GM12865 (cell line): ENCODE measurements around the gene PKLR.

Experiments
- DNase-seq: peaks from one replicate; pipeline ENCODE4 v3.0.0; 2010; ENCODE audit warnings: low read depth
- H3K4me3 ChIP-seq: 2 replicates; pipeline ENCODE4 v1.5.1; 2011; ENCODE audit warnings: mild to moderate bottlenecking, low read depth, low read length, control low read depth
- TF ChIP-seq, protein P1 (sequence below): IDR thresholded peaks from 2 replicates; pipeline ENCODE4 v1.5.1; 2011; ENCODE audit warnings: low read length, control low read depth, low read depth, inconsistent platforms; ENCODE audit not compliant: insufficient read depth; ENCODE audit errors: missing control alignments

Gene PKLR

DNA sequence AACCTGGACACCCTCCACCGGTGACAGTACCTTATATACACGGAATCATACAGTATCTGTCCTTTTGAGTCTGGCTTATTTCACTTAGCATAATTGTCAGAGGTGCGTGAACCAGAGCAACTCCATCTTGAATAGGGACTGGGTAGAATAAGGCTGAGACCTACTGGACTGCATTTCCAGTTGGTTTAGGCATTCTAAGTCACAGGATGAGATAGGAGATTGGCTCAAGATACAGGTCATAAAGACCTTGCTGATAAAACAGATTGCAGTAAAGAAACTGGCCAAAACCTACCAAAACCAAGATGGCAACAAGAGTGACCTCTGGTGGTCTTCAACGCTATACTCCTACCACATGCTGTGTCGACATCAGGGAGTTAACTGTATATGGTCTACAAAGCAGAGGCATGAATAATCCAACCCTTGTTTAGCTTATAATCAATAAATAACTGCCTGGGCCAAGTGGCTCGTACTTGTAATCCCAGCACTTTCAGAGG, 6.1 kb upstream of the PKLR start:
- TF ChIP-seq, protein P1, sequence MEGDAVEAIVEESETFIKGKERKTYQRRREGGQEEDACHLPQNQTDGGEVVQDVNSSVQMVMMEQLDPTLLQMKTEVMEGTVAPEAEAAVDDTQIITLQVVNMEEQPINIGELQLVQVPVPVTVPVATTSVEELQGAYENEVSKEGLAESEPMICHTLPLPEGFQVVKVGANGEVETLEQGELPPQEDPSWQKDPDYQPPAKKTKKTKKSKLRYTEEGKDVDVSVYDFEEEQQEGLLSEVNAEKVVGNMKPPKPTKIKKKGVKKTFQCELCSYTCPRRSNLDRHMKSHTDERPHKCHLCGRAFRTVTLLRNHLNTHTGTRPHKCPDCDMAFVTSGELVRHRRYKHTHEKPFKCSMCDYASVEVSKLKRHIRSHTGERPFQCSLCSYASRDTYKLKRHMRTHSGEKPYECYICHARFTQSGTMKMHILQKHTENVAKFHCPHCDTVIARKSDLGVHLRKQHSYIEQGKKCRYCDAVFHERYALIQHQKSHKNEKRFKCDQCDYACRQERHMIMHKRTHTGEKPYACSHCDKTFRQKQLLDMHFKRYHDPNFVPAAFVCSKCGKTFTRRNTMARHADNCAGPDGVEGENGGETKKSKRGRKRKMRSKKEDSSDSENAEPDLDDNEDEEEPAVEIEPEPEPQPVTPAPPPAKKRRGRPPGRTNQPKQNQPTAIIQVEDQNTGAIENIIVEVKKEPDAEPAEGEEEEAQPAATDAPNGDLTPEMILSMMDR, result peak; percentile 40
- H3K4me3 ChIP-seq, result no peak overlapping the region; the same call in 1 of the 2 replicates
- peak; percentile 72 for DNase-seq

DNA sequence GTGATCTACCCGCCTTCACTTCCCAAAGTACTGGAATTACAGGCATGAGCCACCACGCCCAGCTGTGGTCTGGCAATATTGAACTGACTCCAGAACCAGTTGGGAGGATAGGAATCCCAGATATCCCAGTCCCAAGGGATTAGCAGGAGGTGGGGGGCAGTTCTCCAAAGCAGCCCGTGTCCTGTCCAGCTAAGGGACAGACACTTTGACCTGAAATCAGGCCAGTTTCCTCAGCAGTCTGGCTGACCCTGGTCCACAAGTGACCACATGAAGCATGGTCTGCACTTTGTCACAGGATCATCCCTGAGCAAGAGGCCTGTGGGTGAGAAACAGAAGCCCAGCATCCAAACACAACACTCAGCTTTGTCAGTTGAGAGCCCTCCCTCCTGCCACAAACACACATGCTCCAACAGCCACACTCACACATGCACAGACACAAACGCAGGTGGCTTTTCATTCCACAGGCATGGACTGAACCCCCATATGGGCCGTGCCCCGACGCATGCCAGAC, 4.7 kb upstream of the PKLR start:
- H3K4me3 ChIP-seq, result no peak overlapping the region
- DNase-seq, result no peak
- TF ChIP-seq, protein P1, result no peak

DNA sequence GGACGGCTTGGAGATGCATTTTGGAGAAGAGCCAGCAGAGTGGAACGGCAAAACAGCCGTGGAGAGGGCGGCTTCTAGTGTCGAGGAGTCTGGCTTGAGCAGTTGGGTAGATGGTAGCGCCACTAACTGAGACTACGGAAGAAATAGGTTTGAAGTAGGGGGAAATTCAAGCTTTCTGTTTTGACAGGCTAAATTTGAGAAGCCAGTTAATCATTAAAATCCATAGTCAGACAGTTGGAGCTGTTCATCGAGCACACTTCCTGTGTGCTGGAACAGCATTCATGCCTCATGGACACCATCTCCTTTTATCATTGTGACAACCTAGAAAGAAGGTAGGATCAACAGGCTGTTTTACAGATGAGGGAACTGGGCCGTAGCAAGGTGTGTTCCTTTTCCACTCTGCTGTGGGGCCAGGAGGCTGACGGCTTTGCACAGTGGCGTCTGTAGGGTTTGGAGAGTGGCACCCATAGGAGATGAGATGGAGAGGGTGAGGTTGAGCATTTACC, 3.4 kb upstream of the PKLR start:
- DNase-seq, result no peak
- TF ChIP-seq, protein P1, result no peak
- no peak overlapping the region for H3K4me3 ChIP-seq

DNA sequence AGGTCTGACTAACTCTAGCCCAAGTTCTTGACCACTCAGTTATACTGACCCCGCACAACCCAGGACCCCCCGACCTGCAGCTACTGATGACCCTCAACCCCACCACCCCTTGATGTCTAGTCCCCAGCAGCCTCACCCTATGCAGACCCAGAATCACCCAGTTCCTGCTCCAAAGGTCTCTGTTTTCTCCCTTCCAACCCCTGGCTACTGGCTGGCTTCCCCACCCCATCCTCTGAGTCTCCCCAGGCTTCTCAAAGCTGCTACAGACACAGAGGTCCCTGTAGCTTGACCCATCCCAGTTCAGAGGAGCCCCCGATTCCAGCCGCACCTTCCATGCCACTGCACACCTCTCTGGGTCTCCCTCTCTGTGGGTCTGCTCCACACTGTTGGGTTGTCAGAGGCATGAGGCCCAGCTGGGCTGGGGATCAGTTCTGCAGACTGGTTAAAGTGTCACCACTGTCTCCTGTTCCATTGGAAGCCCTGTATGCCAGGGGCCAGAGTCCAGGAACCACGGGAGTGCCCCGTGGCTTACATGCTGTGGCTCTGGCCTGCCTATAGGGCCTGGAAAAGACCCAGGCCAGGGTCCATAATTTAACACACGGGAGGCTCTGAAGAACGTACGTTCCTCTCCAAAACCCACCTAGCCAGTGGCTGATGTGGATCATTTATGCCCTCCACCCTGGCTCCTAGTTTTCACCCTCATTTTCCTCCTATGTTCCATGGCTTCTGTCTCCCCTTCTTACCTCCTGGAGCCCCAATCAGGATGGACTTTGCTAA, 497 bp downstream of the PKLR start:
- H3K4me3 ChIP-seq, result no peak overlapping the region
- no peak for DNase-seq
- TF ChIP-seq, protein P1, result no peak

DNA sequence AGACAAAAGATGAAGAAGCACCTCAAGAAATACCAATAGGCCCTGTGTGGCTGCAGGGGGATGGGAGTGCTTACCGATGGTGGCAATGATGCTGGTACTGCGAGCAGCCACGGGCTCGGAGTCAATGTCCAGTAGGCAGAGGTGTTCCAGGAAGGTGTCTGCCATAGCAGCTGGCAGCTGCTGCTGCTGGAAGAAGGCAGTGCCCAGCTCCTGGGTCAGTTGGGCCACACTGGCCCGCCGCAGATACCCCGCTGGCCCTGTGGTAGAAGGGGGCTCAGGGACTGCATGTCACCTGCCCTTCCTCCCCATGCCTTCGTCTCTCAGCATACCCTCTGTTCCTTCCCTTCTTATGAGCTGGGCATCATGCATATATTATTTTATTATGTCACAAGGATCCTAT, 1.2 kb downstream of the PKLR start:
- DNase-seq, result no peak
- TF ChIP-seq, protein P1, result no peak
- H3K4me3 ChIP-seq, result no peak overlapping the region

DNA sequence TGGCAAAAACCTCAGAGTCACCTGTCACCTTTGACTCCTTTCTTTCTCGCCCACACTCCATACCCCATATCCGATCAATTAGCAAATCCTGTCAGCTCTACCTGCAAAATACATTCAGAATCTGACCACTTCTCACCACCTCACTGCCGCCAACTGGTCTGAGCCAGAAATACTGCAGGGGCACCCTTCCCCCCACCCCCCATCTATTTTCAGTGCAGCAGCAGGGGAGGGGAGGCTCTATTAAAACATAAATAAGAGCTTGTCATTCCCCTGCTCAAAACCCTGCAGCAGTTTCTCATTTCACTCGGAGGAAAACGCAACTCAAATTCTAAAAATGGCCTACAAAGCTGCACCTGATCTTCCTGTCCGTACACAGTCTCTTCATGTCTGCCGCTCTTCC, 3.9 kb downstream of the PKLR start:
- TF ChIP-seq, protein P1, result no peak
- peak; percentile 31 for DNase-seq
- no peak overlapping the region for H3K4me3 ChIP-seq

DNA sequence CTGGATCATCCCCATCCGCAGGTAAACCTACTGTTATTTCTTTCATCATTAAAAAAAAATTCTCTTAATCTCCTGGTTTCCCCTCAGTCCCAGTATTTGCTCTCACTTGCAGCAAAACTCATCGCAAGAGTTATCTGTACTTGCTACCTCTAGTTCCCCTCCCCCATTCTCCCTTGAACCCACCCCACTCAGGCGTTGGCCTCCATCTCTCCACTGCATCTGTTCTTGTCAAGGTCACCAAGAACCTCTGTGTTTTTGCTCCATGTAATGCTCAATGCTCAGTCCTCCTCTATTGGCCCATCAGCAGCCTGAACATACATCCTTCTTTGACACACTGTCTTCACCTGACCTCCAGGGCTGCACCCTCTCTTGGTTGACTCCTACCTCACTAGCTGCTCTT, 4.6 kb downstream of the PKLR start:
- H3K4me3 ChIP-seq, result no peak overlapping the region
- TF ChIP-seq, protein P1, result no peak
- DNase-seq, result no peak
